Hepatocyte (in vitro differentiated cells): Measurements from ENCODE around the gene MED29. TPM values are rescaled to one million over a fixed set of nuclear protein-coding genes. Genes with fewer than 3 reads are reported as not detected.

Experiments used
- DNase-seq: peaks from one replicate; pipeline ENCODE4 v3.0.0-alpha.2; 2016; ENCODE audit warnings: low spot score
- H2AFZ ChIP-seq: fragments of 200-600 bp; sonication (generic); 2 replicates; pipeline ENCODE4 v1.6.0; 2016; ENCODE audit warnings: antibody characterized with exemption, mild to moderate bottlenecking
- H3K27ac ChIP-seq: fragments of 200-600 bp; sonication (generic); 2 replicates; pipeline ENCODE4 v1.5.1; 2016; ENCODE audit warnings: mild to moderate bottlenecking
- H3K27me3 ChIP-seq: fragments of 200-600 bp; sonication (generic); 2 replicates; pipeline ENCODE4 v1.6.1; 2016
- H3K36me3 ChIP-seq: fragments of 200-600 bp; sonication (generic); replicated peaks from 2 replicates; pipeline ENCODE4 v1.5.1; 2016; ENCODE audit warnings: low read depth; ENCODE audit not compliant: insufficient read depth
- H3K4me1 ChIP-seq: fragments of 200-600 bp; sonication (generic); 2 replicates; pipeline ENCODE4 v1.5.1; 2016; ENCODE audit warnings: mild to moderate bottlenecking, moderate library complexity; ENCODE audit not compliant: insufficient read depth
- H3K4me2 ChIP-seq: fragments of 200-600 bp; sonication (generic); 2 replicates; pipeline ENCODE4 v1.6.0; 2016
- H3K4me3 ChIP-seq: fragments of 200-600 bp; sonication (generic); 2 replicates; pipeline ENCODE4 v1.5.1; 2016; ENCODE audit warnings: mild to moderate bottlenecking
- H3K79me2 ChIP-seq: fragments of 200-600 bp; sonication (generic); 2 replicates; pipeline ENCODE4 v1.6.0; 2017; ENCODE audit warnings: mild to moderate bottlenecking
- H3K9me2 ChIP-seq: fragments of 200-600 bp; sonication (generic); replicated peaks from 2 replicates; pipeline ENCODE4 v1.6.0; 2017; ENCODE audit warnings: mild to moderate bottlenecking; ENCODE audit not compliant: insufficient read depth
- H3K9me3 ChIP-seq: fragments of 200-600 bp; sonication (generic); 2 replicates; pipeline ENCODE4 v1.5.1; 2016; ENCODE audit warnings: low read depth, mild to moderate bottlenecking
- H4K20me1 ChIP-seq: fragments of 200-600 bp; sonication (generic); 2 replicates; pipeline ENCODE4 v1.6.0; 2016; ENCODE audit warnings: mild to moderate bottlenecking; ENCODE audit not compliant: insufficient read depth, poor library complexity, severe bottlenecking
- EZH2 ChIP-seq: fragments of 200-600 bp; sonication (generic); IDR thresholded peaks from 2 replicates; pipeline ENCODE4 v1.6.1; 2016; ENCODE audit warnings: antibody characterized with exemption, mild to moderate bottlenecking, borderline replicate concordance
- EZH2phosphoT487 ChIP-seq: fragments of 200-600 bp; sonication (generic); IDR thresholded peaks from one replicate; pipeline ENCODE4 v1.6.1; 2018; ENCODE audit warnings: antibody characterized with exemption, mild to moderate bottlenecking, low read depth, moderate library complexity; ENCODE audit not compliant: unreplicated experiment, severe bottlenecking
- WGBS: methylation state at CpG from one replicate; pipeline ENCODE4 v1.1.6; 2016; ENCODE audit warnings: low lambda C conversion rate; ENCODE audit errors: missing lambda C conversion rate; 5-methylcytosine and 5-hydroxymethylcytosine counted together
- polyA plus RNA-seq: library from polyadenylated mRNA; unstranded; fragments of >200 nt; fragmentation: Nextera tagmentation; extraction: Ambion mirVana; gene quantifications from 2 replicates; pipeline ENCODE4 v1.2.1, GENCODE V29; 2016
- total RNA-seq: library from RNA; depleted of rRNA; stranded (reverse); fragments of >200 nt; gene quantifications from 2 replicates; pipeline ENCODE4 v1.2.3, GENCODE V29; 2014
- TF ChIP-seq, protein P1 (sequence below): fragments of 200-600 bp; sonication (generic); IDR thresholded peaks from 2 replicates; pipeline ENCODE4 v1.5.1; 2016; ENCODE audit warnings: antibody characterized with exemption, mild to moderate bottlenecking; ENCODE audit not compliant: poor library complexity

MED29 gene
- total and polyA plus RNA-seq, 2 experiments from 2014 or later, result 18.9 to 38.6 TPM

DNA sequence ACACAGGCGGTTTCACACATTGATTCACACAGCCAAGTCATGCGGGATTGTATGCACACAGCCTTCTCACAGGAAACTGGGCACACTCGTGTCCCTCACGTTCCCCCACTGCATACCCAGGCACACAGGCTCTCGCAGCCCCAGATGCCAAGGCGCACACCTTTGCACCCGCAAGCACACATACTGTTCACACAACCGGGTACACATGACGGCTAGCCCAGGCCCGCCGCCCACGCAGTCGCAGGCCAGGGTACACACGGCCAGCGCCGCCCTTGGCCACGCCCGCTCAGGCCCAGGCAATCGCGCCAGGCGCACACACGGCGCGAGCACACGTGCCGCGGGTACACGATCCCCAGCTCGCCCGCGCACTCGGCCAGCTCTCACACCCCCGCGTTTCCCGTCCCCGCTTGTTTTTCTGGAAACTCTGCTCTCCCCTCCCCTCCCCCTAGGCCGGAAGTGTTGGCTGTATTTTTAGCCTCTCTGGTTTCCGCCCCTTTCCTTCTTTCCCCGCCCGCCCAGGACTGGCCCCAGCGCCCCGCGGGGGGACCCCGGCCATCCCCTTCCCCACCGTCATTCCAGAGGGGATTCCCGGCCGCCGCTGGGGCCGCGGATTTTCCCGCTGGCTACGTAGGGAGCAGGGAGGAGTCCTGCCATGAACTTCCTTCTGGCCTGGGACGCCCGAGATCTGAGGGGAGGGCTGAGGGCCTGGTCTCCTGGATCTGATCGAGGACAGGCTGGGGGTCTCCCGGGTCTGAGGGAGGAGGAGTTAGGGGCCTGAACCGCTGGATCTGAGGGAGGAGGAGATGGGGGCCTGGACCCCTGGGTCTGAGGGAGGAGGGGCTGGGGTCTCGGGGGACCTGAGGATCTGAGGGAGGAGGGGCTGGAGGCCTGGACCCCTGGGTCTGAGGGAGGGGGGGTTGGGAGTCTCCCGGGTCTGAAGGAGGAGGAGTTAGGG lies 11.4 kb downstream of the MED29 start:
- peaks cover 55% of the 10 kb centered on the region for H3K4me1 ChIP-seq
- H3K4me2 ChIP-seq, result peak overlapping the region; percentile 87
- no peaks in the 10 kb centered on the region for H3K9me2 ChIP-seq
- H3K36me3 ChIP-seq, result no peaks in the 10 kb centered on the region
- peaks cover 9% of the 10 kb centered on the region for H4K20me1 ChIP-seq
- peak overlapping the region; percentile 100 for H3K27ac ChIP-seq
- TF ChIP-seq EZH2phosphoT487 (no peak), EZH2 (no peak)
- H3K79me2 ChIP-seq, result peaks cover 25% of the 10 kb centered on the region
- 5% methylated on average over 51 of the region's 59 CpGs for WGBS
- peak; percentile 97 for DNase-seq
- no peaks in the 10 kb centered on the region for H3K27me3 ChIP-seq
- no peak overlapping the region for H2AFZ ChIP-seq
- peak overlapping the region; percentile 14 for H3K4me3 ChIP-seq
- H3K9me3 ChIP-seq, result no peaks in the 10 kb centered on the region

DNA sequence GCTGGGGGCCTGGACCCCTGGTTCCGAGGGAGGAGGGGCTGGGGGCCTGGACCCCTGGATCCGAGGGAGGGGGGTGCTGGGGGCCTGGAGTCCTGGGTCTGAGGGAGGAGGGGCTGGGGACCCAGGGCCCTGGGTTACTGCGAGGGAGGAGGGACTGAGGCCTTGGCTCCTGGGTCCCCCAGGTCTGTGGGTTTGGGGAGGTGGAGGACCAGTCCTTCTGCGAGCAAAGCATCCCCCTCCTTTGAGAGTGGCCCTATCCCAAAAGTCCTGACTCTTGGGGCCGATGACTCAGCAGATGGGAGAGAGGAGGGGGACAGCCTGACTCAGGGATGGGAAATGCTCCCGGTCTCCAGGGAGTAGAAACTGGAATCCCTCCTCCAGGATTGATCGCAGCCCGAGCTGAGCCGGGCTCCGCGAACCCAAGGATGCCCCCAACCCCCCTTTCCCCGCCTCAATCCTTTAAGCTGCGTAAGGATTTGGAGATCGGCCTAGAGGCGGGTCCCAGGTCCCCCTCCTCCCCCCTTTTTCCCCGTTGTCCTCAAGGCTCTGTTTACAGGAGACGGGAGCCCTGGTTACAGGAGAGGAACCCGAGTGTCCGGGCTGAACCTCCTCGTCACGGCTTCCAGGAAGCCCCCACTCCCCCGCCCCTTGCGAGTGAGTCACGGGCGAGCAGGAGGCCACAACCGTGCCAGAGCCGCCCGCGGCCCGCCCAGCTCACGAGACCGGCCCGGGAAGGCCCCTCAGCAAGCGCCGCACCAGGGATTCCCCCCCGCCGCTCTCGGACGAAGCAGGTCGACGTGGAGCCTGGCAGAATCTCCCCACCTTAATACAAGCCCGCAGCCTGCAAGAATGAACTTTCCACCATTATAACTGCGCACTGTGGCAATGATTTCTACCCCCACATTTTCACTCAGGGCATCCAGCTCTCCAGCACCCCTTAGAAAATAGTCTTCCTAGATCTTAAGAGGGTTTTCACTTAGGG lies 12.4 kb downstream of the MED29 start:
- H4K20me1 ChIP-seq, result peaks cover 16% of the 10 kb centered on the region

DNA sequence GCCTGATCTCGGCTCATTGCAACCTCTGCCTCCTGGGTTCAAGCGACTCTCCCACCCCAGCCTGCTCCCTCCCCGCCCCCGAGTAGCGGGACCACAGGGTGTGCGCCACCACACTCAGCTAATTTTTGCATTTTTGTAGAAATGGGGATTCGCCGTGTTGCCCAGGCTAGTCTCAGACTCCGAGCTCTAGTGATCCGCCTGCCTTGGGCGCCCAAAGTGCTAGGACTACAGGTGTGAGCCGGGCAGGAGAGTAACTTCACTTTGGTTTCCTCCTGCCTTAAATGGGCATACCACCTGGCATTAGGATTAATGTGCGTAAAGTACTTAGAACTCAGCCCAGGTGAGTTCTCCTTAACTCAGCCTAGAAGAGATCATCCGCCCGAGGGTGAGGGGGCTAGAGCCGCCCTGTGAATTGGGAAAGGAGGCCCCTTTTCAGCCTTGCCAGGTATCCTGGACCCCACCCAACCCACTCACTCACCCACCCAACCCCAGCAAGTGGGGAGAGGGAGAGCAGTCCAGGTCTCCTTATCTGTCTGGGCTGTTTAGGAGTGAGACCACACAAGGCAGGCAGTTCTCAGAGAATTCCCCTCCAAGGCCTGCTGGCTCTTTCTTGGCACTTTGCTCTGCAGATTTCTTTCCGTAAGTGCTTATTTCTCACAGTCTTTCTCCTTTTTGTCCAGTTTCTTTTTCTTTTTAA lies 14.2 kb downstream of the MED29 start:
- WGBS, result 92% methylated on average over 17 of the region's 17 CpGs
- H3K4me1 ChIP-seq, result peaks cover 43% of the 10 kb centered on the region
- H3K27ac ChIP-seq, result peak overlapping the region; percentile 100
- no peaks in the 10 kb centered on the region for H3K9me2 ChIP-seq
- H3K79me2 ChIP-seq, result peaks cover 39% of the 10 kb centered on the region
- H3K9me3 ChIP-seq, result no peaks in the 10 kb centered on the region
- H3K4me2 ChIP-seq, result peak overlapping the region; percentile 85
- H3K36me3 ChIP-seq, result no peaks in the 10 kb centered on the region
- no peak for TF ChIP-seq EZH2phosphoT487
- TF ChIP-seq, protein P1, sequence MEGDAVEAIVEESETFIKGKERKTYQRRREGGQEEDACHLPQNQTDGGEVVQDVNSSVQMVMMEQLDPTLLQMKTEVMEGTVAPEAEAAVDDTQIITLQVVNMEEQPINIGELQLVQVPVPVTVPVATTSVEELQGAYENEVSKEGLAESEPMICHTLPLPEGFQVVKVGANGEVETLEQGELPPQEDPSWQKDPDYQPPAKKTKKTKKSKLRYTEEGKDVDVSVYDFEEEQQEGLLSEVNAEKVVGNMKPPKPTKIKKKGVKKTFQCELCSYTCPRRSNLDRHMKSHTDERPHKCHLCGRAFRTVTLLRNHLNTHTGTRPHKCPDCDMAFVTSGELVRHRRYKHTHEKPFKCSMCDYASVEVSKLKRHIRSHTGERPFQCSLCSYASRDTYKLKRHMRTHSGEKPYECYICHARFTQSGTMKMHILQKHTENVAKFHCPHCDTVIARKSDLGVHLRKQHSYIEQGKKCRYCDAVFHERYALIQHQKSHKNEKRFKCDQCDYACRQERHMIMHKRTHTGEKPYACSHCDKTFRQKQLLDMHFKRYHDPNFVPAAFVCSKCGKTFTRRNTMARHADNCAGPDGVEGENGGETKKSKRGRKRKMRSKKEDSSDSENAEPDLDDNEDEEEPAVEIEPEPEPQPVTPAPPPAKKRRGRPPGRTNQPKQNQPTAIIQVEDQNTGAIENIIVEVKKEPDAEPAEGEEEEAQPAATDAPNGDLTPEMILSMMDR, result no peak
- no peak for TF ChIP-seq EZH2
- no peaks in the 10 kb centered on the region for H3K27me3 ChIP-seq
- H2AFZ ChIP-seq, result no peak overlapping the region
- no peak for DNase-seq
- no peak overlapping the region for H3K4me3 ChIP-seq
- peaks cover 17% of the 10 kb centered on the region for H4K20me1 ChIP-seq

More for the DNA sequence above, 12.4 kb downstream of the MED29 start:
- WGBS, result 5% methylated on average over 22 of the region's 43 CpGs
- H2AFZ ChIP-seq, result no peak overlapping the region
- H3K27ac ChIP-seq, result peak overlapping the region; percentile 100
- peaks cover 35% of the 10 kb centered on the region for H3K79me2 ChIP-seq
- H3K4me1 ChIP-seq, result peaks cover 48% of the 10 kb centered on the region
- H3K4me3 ChIP-seq, result peak overlapping the region; percentile 14
- no peaks in the 10 kb centered on the region for H3K9me3 ChIP-seq
- no peaks in the 10 kb centered on the region for H3K27me3 ChIP-seq
- DNase-seq, result peak; percentile 99
- H3K36me3 ChIP-seq, result no peaks in the 10 kb centered on the region
- no peaks in the 10 kb centered on the region for H3K9me2 ChIP-seq
- no peak for TF ChIP-seq EZH2
- TF ChIP-seq EZH2phosphoT487, result no peak
- TF ChIP-seq, protein P1, result no peak
- peak overlapping the region; percentile 87 for H3K4me2 ChIP-seq
